IMR-90 (cell line): Measurements from ENCODE around the gene ATM. TPM values are rescaled to one million over a fixed set of nuclear protein-coding genes. Genes with fewer than 3 reads are reported as not detected.

ENCODE experiments used
- ATAC-seq: fragments of 200-7000 bp; cut with Tn5 transposase; 2 replicates; pipeline ENCODE4 v1.9.1; 2020; ENCODE audit warnings: low read depth, mild to moderate bottlenecking, moderate library complexity
- BruUV-seq: library from RNA; stranded (reverse); fragments of 400-500 nt; replicated peaks from 2 replicates; lab custom pipeline; 2021; lab: Mats Ljungman, UMichigan
- CTCF ChIA-PET: fragments of 300-600 bp; formaldehyde crosslinking; extraction: SDS; loops from one replicate; lab custom pipeline; 2021; ENCODE audit warnings: antibody characterized with exemption; lab: Yijun Ruan, JAX
- POLR2A ChIA-PET: fragments of 300-600 bp; sonication (Branson Sonifier 250); formaldehyde crosslinking; loops from one replicate; lab custom pipeline; 2022; ENCODE audit warnings: antibody characterized with exemption; ENCODE audit not compliant: unreplicated experiment; lab: Charles Lee
- DNase-seq: peaks from one replicate; pipeline ENCODE4 v3.0.0; 2013
- H2AFZ ChIP-seq: replicated peaks from 2 replicates; pipeline ENCODE3; 2013; ENCODE audit warnings: low read length, mild to moderate bottlenecking; ENCODE audit not compliant: poor library complexity
- H2AK5ac ChIP-seq: 2 replicates; pipeline ENCODE4 v1.6.1; 2013; ENCODE audit warnings: low read depth, low read length, inconsistent platforms
- H2AK9ac ChIP-seq: replicated peaks from 2 replicates; pipeline ENCODE3; 2013; ENCODE audit warnings: mild to moderate bottlenecking, low read depth, low read length, moderate library complexity; ENCODE audit not compliant: poor library complexity
- H2BK120ac ChIP-seq: 2 replicates; pipeline ENCODE4 v1.6.1; 2013; ENCODE audit warnings: low read depth, low read length, inconsistent platforms
- H2BK15ac ChIP-seq: 3 replicates; pipeline ENCODE4 v1.6.1; 2013; ENCODE audit warnings: low read depth, low read length, inconsistent platforms
- H2BK20ac ChIP-seq: 2 replicates; pipeline ENCODE4 v1.6.1; 2013; ENCODE audit warnings: low read depth, mild to moderate bottlenecking, inconsistent platforms, low read length, moderate library complexity
- H2BK5ac ChIP-seq: 2 replicates; pipeline ENCODE4 v1.6.1; 2013; ENCODE audit warnings: mild to moderate bottlenecking, low read depth, low read length, inconsistent platforms; ENCODE audit not compliant: poor library complexity, severe bottlenecking
- H3K14ac ChIP-seq: replicated peaks from 2 replicates; pipeline ENCODE4 v1.6.1; 2013; ENCODE audit warnings: low read depth, low read length, inconsistent platforms
- H3K18ac ChIP-seq: 2 replicates; pipeline ENCODE4 v1.6.1; 2013; ENCODE audit warnings: low read depth, low read length, control low read depth
- H3K23ac ChIP-seq: 2 replicates; pipeline ENCODE4 v1.6.1; 2013; ENCODE audit warnings: low read depth, low read length, inconsistent platforms
- H3K27ac ChIP-seq: 2 replicates; pipeline ENCODE4 v1.5.1; 2013; ENCODE audit warnings: mild to moderate bottlenecking, control low read depth, low read length; ENCODE audit not compliant: insufficient read depth
- H3K27me3 ChIP-seq: 2 replicates; pipeline ENCODE4 v1.6.1; 2013; ENCODE audit warnings: low read length; ENCODE audit not compliant: control insufficient read depth, insufficient read depth
- H3K36me3 ChIP-seq: 2 replicates; pipeline ENCODE4 v1.6.1; 2013; ENCODE audit warnings: low read length, mixed read lengths; ENCODE audit not compliant: control insufficient read depth, insufficient read depth
- H3K4ac ChIP-seq: 2 replicates; pipeline ENCODE4 v1.6.1; 2013; ENCODE audit warnings: low read depth, low read length, inconsistent platforms
- H3K4me1 ChIP-seq: 2 replicates; pipeline ENCODE4 v1.6.1; 2013; ENCODE audit warnings: low read length, mixed read lengths; ENCODE audit not compliant: control insufficient read depth, insufficient read depth
- H3K4me2 ChIP-seq: 2 replicates; pipeline ENCODE4 v1.6.1; 2013; ENCODE audit warnings: low read depth, mild to moderate bottlenecking, control low read depth, low read length, moderate library complexity
- H3K4me3 ChIP-seq: 2 replicates; pipeline ENCODE4 v1.5.1; 2013; ENCODE audit warnings: low read depth, mild to moderate bottlenecking, control low read depth, low read length, moderate library complexity; ENCODE audit not compliant: insufficient read depth
- H3K56ac ChIP-seq: 2 replicates; pipeline ENCODE4 v1.6.1; 2013; ENCODE audit warnings: low read length, inconsistent platforms; ENCODE audit not compliant: insufficient read depth; ENCODE audit errors: extremely low read depth
- H3K79me1 ChIP-seq, 2 experiments: 2 replicates each; pipeline ENCODE4 v1.6.1; 2013; ENCODE audit warnings: low read length in 2 of 2, inconsistent platforms in 1 of 2, low read depth in 1 of 2
- H3K9ac ChIP-seq: 2 replicates; pipeline ENCODE4 v1.6.1; 2013; ENCODE audit warnings: low read depth, low read length, control low read depth
- H3K9me1 ChIP-seq: 2 replicates; pipeline ENCODE4 v1.6.1; 2013; ENCODE audit warnings: low read length, inconsistent platforms; ENCODE audit not compliant: insufficient read depth
- H3K9me3 ChIP-seq: 2 replicates; pipeline ENCODE4 v1.6.1; 2013; ENCODE audit warnings: low read length; ENCODE audit not compliant: control insufficient read depth, insufficient read depth
- H4K20me1 ChIP-seq: 2 replicates; pipeline ENCODE4 v1.6.1; 2013; ENCODE audit warnings: low read length, inconsistent platforms; ENCODE audit not compliant: insufficient read depth
- H4K5ac ChIP-seq: 2 replicates; pipeline ENCODE4 v1.6.1; 2013; ENCODE audit warnings: mild to moderate bottlenecking, low read depth, low read length, control low read depth
- H4K8ac ChIP-seq, 2 experiments: 2 replicates each; pipeline ENCODE4 v1.6.1; 2013; ENCODE audit warnings: low read depth in 2 of 2, low read length in 2 of 2, control low read depth in 1 of 2, inconsistent platforms in 1 of 2
- H4K91ac ChIP-seq: 2 replicates; pipeline ENCODE4 v1.6.1; 2013; ENCODE audit warnings: low read depth, low read length, inconsistent platforms; ENCODE audit not compliant: insufficient read depth
- BHLHE40 ChIP-seq: fragments of 150-350 bp; IDR thresholded peaks from 2 replicates; pipeline ENCODE4 v1.6.1; 2016; ENCODE audit warnings: mild to moderate bottlenecking, low read depth, low read length
- CEBPB ChIP-seq: IDR thresholded peaks from 2 replicates; pipeline ENCODE4 v1.6.1; 2012; ENCODE audit warnings: low read depth, low read length, improper control_type of control experiment
- CHD1 ChIP-seq: IDR thresholded peaks from 2 replicates; pipeline ENCODE4 v1.6.1; 2012; ENCODE audit warnings: low read depth, low read length, improper control_type of control experiment
- CTCF ChIP-seq: conservative IDR thresholded peaks from 2 replicates; pipeline ENCODE4 v1.5.1; 2012; ENCODE audit warnings: mild to moderate bottlenecking, low read depth, low read length, improper control_type of control experiment
- FOS ChIP-seq: fragments of 150-350 bp; IDR thresholded peaks from 2 replicates; pipeline ENCODE4 v1.6.1; 2016; ENCODE audit warnings: low read depth, low read length
- MAFK ChIP-seq: IDR thresholded peaks from 2 replicates; pipeline ENCODE4 v1.6.1; 2012; ENCODE audit warnings: low read depth, low read length, improper control_type of control experiment
- MAZ ChIP-seq: IDR thresholded peaks from 2 replicates; pipeline ENCODE4 v1.6.1; 2012; ENCODE audit warnings: low read depth, mild to moderate bottlenecking, low read length, improper control_type of control experiment, moderate library complexity, borderline replicate concordance
- MXI1 ChIP-seq: IDR thresholded peaks from 2 replicates; pipeline ENCODE4 v1.6.1; 2012; ENCODE audit warnings: low read depth, mild to moderate bottlenecking, low read length, moderate library complexity, borderline replicate concordance
- NFE2L2 ChIP-seq: fragments of 150-350 bp; IDR thresholded peaks from 2 replicates; pipeline ENCODE4 v1.6.1; 2016; ENCODE audit warnings: low read depth, mild to moderate bottlenecking, low read length
- POLR2A ChIP-seq: IDR thresholded peaks from 2 replicates; pipeline ENCODE4 v1.6.1; 2012; ENCODE audit warnings: mild to moderate bottlenecking, low read depth, low read length
- RAD21 ChIP-seq: IDR thresholded peaks from 2 replicates; pipeline ENCODE4 v1.6.1; 2012; ENCODE audit warnings: low read length, improper control_type of control experiment
- RCOR1 ChIP-seq: IDR thresholded peaks from 2 replicates; pipeline ENCODE4 v1.6.1; 2012; ENCODE audit warnings: mild to moderate bottlenecking, low read length, improper control_type of control experiment; ENCODE audit not compliant: insufficient replicate concordance
- RFX5 ChIP-seq: IDR thresholded peaks from 2 replicates; pipeline ENCODE4 v1.8.0; 2012; ENCODE audit warnings: low read depth, mild to moderate bottlenecking, low read length, moderate library complexity
- SMC3 ChIP-seq: fragments of 150-350 bp; IDR thresholded peaks from 2 replicates; pipeline ENCODE4 v1.6.1; 2016; ENCODE audit warnings: low read depth, mild to moderate bottlenecking, antibody characterized with exemption, low read length, moderate library complexity
- whole genome bisulfite sequencing, 2 experiments: methylation state at CpG; one replicate each; pipeline versions ENCODE4 v1.1.5 to v1.1.7; 2013; ENCODE audit warnings: missing lambda C conversion rate in 2 of 2; ENCODE audit not compliant: insufficient read length in 1 of 2; ENCODE audit errors: extremely low coverage in 2 of 2; 5-methylcytosine and 5-hydroxymethylcytosine counted together
- dilution Hi-C: fragments of 300-500 bp; cut with HindIII; formaldehyde crosslinking; loops from one replicate; pipeline ENCODE4 v1.14.3; 2018; ENCODE audit warnings: low sequenced_read_pairs; ENCODE audit not compliant: unreplicated experiment
- in situ Hi-C: fragments of 300-500 bp; cut with MboI; formaldehyde crosslinking; loops from 3 replicates; pipeline ENCODE4 v1.14.3; 2019; ENCODE audit warnings: low sequenced_read_pairs, inconsistent platforms, mixed read lengths
- intact Hi-C: fragments of 100-400 bp; cut with micrococcal nuclease; formaldehyde crosslinking; loops from 2 replicates; pipeline ENCODE4 v1.10.0; 2022
- polyA plus RNA-seq, 3 experiments: library from polyadenylated mRNA; depleted of rRNA; stranded (reverse); fragments of >200 nt; gene quantifications; 2 replicates each; pipeline ENCODE4 v1.2.3, GENCODE V29; 2012; ENCODE audit warnings: low replicate concordance in 1 of 3
- total RNA-seq: library from RNA; depleted of rRNA; stranded (reverse); fragments of >200 nt; gene quantifications from 2 replicates; pipeline ENCODE4 v1.2.3, GENCODE V29; 2012
- TF ChIP-seq, protein P1 (sequence below): fragments of 150-350 bp; IDR thresholded peaks from 2 replicates; pipeline ENCODE4 v1.6.1; 2017; ENCODE audit warnings: mild to moderate bottlenecking, antibody characterized with exemption, low read length, low read depth
- TF ChIP-seq, protein P2 (sequence below): fragments of 150-350 bp; IDR thresholded peaks from 2 replicates; pipeline ENCODE4 v1.6.1; 2016; ENCODE audit warnings: low read depth, mild to moderate bottlenecking, low read length, moderate library complexity, borderline replicate concordance

Gene ATM
- total and polyA plus RNA-seq, 2 of the 4 experiments (the other 2 are of a cell fraction) = 18.1 to 30.6 TPM

GRCh38 chr11:108402241-108402640 lies 179.4 kb downstream of the ATM start:
- TF ChIP-seq RFX5 = no peak
- TF ChIP-seq SMC3 = no peak
- TF ChIP-seq RCOR1 = no peak
- TF ChIP-seq, protein P1, sequence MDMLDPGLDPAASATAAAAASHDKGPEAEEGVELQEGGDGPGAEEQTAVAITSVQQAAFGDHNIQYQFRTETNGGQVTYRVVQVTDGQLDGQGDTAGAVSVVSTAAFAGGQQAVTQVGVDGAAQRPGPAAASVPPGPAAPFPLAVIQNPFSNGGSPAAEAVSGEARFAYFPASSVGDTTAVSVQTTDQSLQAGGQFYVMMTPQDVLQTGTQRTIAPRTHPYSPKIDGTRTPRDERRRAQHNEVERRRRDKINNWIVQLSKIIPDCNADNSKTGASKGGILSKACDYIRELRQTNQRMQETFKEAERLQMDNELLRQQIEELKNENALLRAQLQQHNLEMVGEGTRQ = no peak
- no peak for TF ChIP-seq CTCF
- TF ChIP-seq POLR2A = no peak
- no peak for TF ChIP-seq MXI1
- no peak for TF ChIP-seq RAD21
- TF ChIP-seq CEBPB = no peak
- no peak for TF ChIP-seq NFE2L2
- TF ChIP-seq MAZ = no peak
- TF ChIP-seq CHD1 = no peak
- no peak for TF ChIP-seq FOS
- TF ChIP-seq BHLHE40 = no peak
- TF ChIP-seq, protein P2, sequence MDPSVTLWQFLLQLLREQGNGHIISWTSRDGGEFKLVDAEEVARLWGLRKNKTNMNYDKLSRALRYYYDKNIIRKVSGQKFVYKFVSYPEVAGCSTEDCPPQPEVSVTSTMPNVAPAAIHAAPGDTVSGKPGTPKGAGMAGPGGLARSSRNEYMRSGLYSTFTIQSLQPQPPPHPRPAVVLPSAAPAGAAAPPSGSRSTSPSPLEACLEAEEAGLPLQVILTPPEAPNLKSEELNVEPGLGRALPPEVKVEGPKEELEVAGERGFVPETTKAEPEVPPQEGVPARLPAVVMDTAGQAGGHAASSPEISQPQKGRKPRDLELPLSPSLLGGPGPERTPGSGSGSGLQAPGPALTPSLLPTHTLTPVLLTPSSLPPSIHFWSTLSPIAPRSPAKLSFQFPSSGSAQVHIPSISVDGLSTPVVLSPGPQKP = no peak
- no peak for TF ChIP-seq MAFK
- Histone ChIP-seq H3K14ac (no peak overlapping the region), H4K20me1 (no peaks in the 10 kb centered on the region), H3K36me3 (no peaks in the 10 kb centered on the region), H2AK5ac (no peak overlapping the region), H2BK120ac (no peak overlapping the region), H2BK20ac (no peak overlapping the region), H3K4me1 (no peaks in the 10 kb centered on the region), H3K9ac (no peak overlapping the region), H3K9me1 (no peaks in the 10 kb centered on the region), H3K56ac (no peak overlapping the region), H2AK9ac (no peak overlapping the region), H3K4me3 (no peak overlapping the region), H2AFZ (no peak overlapping the region), H2BK5ac (no peak overlapping the region), H2BK15ac (no peak overlapping the region), H3K27me3 (no peaks in the 10 kb centered on the region), H3K4ac (no peak overlapping the region), H3K27ac (no peak overlapping the region), H3K9me3 (no peaks in the 10 kb centered on the region), H3K79me1 (no peaks in the 10 kb centered on the region), H3K4me2 (no peak overlapping the region), H4K8ac (no peak overlapping the region), H4K91ac (no peak overlapping the region), H3K18ac (no peak overlapping the region), H3K23ac (no peak overlapping the region), H4K5ac (no peak overlapping the region)
- DNase-seq (no peak), ATAC-seq (no peak)
- intact Hi-C loops (no loop called here), in situ Hi-C loops (no loop called here), dilution Hi-C loops (no loop called here)
- no CpG with 5 or more reads among the region's 1 CpG for WGBS, 2 experiments
- ChIA-PET POLR2A (no interaction called here), CTCF (no interaction called here)
- no TSS peak for BruUV-seq
